Progenitor cell of endocrine pancreas (in vitro differentiated cells): ENCODE results near the gene SLC25A26. TPM values are rescaled to one million over a fixed set of nuclear protein-coding genes. Genes with fewer than 3 reads are reported as not detected.
A peak's percentile ranks its signal among the peaks of the same experiment; 100 is the strongest.

ENCODE experiments used
- DNase-seq: peaks from one replicate; pipeline ENCODE4 v3.0.0; 2021; ENCODE audit warnings: low spot score; ENCODE audit not compliant: unreplicated experiment
- H3K27ac Mint-ChIP-seq: 2 replicates; pipeline ENCODE4 v1.8.0; 2021; ENCODE audit warnings: mild to moderate bottlenecking, moderate library complexity, mixed read lengths
- H3K27me3 Mint-ChIP-seq: 2 replicates; pipeline ENCODE4 v1.8.0; 2021; ENCODE audit warnings: mixed read lengths
- H3K36me3 Mint-ChIP-seq: 2 replicates; pipeline ENCODE4 v1.8.0; 2022; ENCODE audit warnings: mixed read lengths; ENCODE audit not compliant: insufficient read depth
- H3K4me1 Mint-ChIP-seq: 2 replicates; pipeline ENCODE4 v1.8.0; 2021; ENCODE audit warnings: low read depth, mixed read lengths
- H3K4me3 Mint-ChIP-seq: 2 replicates; pipeline ENCODE4 v1.8.0; 2021; ENCODE audit warnings: low read depth, mild to moderate bottlenecking, moderate library complexity, mixed read lengths
- H3K9me3 Mint-ChIP-seq: 2 replicates; pipeline ENCODE4 v1.8.0; 2021; ENCODE audit warnings: low read depth, mixed read lengths
- CTCF ChIP-seq: fragments of 200-600 bp; sonication (generic); IDR thresholded peaks from one replicate; pipeline ENCODE4 v1.5.0; 2021; ENCODE audit warnings: antibody characterized with exemption, mild to moderate bottlenecking; ENCODE audit not compliant: unreplicated experiment
- total RNA-seq: library from RNA; stranded (reverse); gene quantifications from 2 replicates; pipeline ENCODE4 v1.2.1, GENCODE V29; 2021

The SLC25A26 gene
- total RNA-seq, 1 donor from 2014 or later = 18.9 TPM

- Mint-ChIP-seq H3K27me3 (no peaks in the 10 kb centered on the region), H3K9me3 (no peaks in the 10 kb centered on the region), H3K4me3 (no peak overlapping the region), H3K36me3 (peaks cover 25% of the 10 kb centered on the region), H3K4me1 (peaks cover 24% of the 10 kb centered on the region), H3K27ac (no peak overlapping the region)
- DNase-seq = no peak
- TF ChIP-seq CTCF = no peak
Observed at GRCh38 chr3:66404903-66405700, 184.3 kb downstream of the SLC25A26 start.

DNA sequence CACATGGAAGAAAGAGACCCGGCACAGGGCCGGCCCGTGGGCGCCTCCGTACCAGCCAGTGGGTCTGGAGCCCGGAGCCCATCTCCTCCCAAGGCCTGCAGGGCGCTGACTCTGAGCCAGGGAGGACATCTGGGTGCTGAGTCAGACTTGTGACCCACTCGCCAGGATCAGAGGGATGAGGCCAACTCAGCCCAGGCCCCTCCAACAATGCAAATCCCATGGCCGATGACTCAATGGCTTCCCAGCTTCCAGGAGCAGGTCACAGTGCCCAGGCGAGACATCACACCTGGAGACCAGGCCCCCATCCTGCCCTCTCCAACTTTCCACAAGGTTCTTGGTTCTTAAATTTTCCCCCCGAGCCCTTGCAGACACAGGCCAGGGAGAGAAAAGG is 184.9 kb downstream of the SLC25A26 start:
- Mint-ChIP-seq H3K27ac (no peak overlapping the region), H3K36me3 (peaks cover 26% of the 10 kb centered on the region)
- TF ChIP-seq CTCF = no peak

DNA sequence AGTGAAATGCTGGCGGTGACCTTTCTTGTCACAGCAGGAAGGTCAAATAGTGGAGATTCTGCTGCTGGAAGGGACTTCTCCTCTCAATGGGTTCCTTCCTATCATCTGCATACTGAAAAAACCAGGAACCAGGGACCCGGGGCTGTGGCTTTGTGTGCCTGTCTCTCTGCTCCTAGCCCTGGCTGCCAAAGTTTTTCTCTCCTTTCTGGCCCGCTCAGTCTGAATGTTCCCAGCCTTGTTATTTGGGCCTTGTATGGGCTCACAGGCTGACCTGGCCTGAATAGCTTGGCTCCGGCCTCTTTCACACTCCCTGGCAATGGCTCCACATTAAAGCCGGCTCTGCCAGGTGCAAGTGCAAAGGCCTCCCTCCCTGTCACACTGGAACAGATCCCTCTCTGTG is 185.4 kb downstream of the SLC25A26 start:
- no peaks in the 10 kb centered on the region for H3K9me3 Mint-ChIP-seq
- no peaks in the 10 kb centered on the region for H3K27me3 Mint-ChIP-seq
- no peak for DNase-seq
- peaks cover 19% of the 10 kb centered on the region for H3K4me1 Mint-ChIP-seq
- peaks cover 27% of the 10 kb centered on the region for H3K36me3 Mint-ChIP-seq
- no peak for TF ChIP-seq CTCF
- no peak overlapping the region for H3K4me3 Mint-ChIP-seq
- H3K27ac Mint-ChIP-seq = no peak overlapping the region

More for the DNA sequence above, 184.9 kb downstream of the SLC25A26 start:
- DNase-seq = no peak
- H3K27me3 Mint-ChIP-seq = no peaks in the 10 kb centered on the region
- H3K9me3 Mint-ChIP-seq = no peaks in the 10 kb centered on the region
- no peak overlapping the region for H3K4me3 Mint-ChIP-seq
- peaks cover 24% of the 10 kb centered on the region for H3K4me1 Mint-ChIP-seq

DNA sequence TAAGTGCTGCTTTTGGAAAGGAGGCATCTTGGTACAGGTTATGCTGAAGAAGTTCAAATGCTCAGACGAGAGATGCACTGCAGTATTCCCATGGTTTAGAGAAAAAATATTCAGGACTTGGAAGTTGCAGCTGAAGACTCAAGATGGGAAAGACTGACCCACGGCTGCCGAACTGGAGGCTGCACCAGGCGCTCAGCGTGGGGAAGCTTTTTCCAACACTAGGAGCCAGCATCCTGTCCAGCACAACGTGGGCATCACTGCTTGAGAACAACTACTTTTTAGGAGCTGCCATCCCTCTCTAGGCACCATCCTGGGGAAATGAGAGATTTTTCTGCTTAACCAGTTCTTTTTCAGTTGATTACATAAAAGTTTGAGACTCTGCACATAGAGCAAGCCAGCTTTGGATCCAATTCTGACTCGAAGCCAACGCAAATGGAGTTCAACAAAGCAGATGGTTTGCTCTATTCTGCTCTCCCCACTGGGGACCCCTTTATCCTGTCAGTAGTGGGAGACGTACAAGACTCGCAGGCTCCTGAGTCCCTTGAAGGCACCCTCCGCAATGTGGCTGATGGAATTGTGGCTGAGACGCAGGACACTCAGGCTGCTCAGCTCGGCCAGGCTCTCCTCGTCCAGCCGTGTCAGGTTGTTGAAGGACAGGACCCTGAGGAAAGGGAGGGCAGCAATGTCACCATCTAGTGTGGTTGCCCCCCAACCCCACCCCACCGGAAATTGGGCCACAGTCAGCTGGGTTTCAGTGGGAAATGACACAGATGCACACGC is 186.2 kb downstream of the SLC25A26 start:
- Mint-ChIP-seq H3K36me3 (peaks cover 34% of the 10 kb centered on the region), H3K4me3 (no peak overlapping the region), H3K4me1 (peaks cover 17% of the 10 kb centered on the region), H3K27ac (no peak overlapping the region), H3K27me3 (no peaks in the 10 kb centered on the region), H3K9me3 (no peaks in the 10 kb centered on the region)
- no peak for TF ChIP-seq CTCF
- no peak for DNase-seq

- H3K27ac Mint-ChIP-seq = peak overlapping the region; percentile 24
- DNase-seq = peak; percentile 70
- H3K4me1 Mint-ChIP-seq = peaks cover 15% of the 10 kb centered on the region
- TF ChIP-seq CTCF = peak; percentile 91
- no peaks in the 10 kb centered on the region for H3K9me3 Mint-ChIP-seq
- peaks cover 37% of the 10 kb centered on the region for H3K36me3 Mint-ChIP-seq
- H3K27me3 Mint-ChIP-seq = no peaks in the 10 kb centered on the region
- no peak overlapping the region for H3K4me3 Mint-ChIP-seq
Observed at GRCh38 chr3:66407611-66408218, 186.9 kb downstream of the SLC25A26 start.
